GM12874 (cell line): Measurements from ENCODE around the gene SHC2.

ENCODE experiments used
- CTCF ChIP-seq: IDR thresholded peaks from 2 replicates; pipeline ENCODE4 v1.5.1; 2011; ENCODE audit warnings: low read depth, mild to moderate bottlenecking, control low read depth, low read length, moderate library complexity; ENCODE audit not compliant: insufficient read depth

Gene SHC2

GRCh38 chr19:409516-410242 is 51.2 kb downstream of the SHC2 start:
- TF ChIP-seq CTCF = no peak

GRCh38 chr19:408902-409515 is 51.8 kb downstream of the SHC2 start, which contains the start of gene C2CD4C:
Gene C2CD4C (minus strand): TSS chr19:409147. CDS start chr19:408361, 786 bp downstream.
- no peak for TF ChIP-seq CTCF

GRCh38 chr19:408441-408901 is 52.4 kb downstream of the SHC2 start:
- TF ChIP-seq CTCF = no peak

- TF ChIP-seq CTCF = no peak
Measured at GRCh38 chr19:407511-408440, 53.1 kb downstream of the SHC2 start.

GRCh38 chr19:406971-407510 is 53.8 kb downstream of the SHC2 start:
- no peak for TF ChIP-seq CTCF

- TF ChIP-seq CTCF = no peak
Measured at GRCh38 chr19:406135-406781, 54.6 kb downstream of the SHC2 start.
